HEK293 (cell line): ENCODE data around the gene MED13L.

ENCODE experiments used
- CTCF ChIA-PET: fragments of 350-600 bp; formaldehyde crosslinking; extraction: SDS; loops from one replicate; lab custom pipeline; 2021; ENCODE audit warnings: antibody characterized with exemption; lab: Yijun Ruan, JAX
- POLR2A ChIA-PET: fragments of 300-600 bp; formaldehyde crosslinking; extraction: SDS; loops from one replicate; lab custom pipeline; 2020; ENCODE audit warnings: antibody characterized with exemption, inconsistent platforms; lab: Yijun Ruan, JAX
- H3K27ac ChIP-seq: fragments of 200-500 bp; sonication (Bioruptor generic); 2 replicates; pipeline ENCODE4 v1.5.1; 2014; ENCODE audit warnings: low read depth, low read length, control low read depth, inconsistent platforms; ENCODE audit errors: extremely low read depth
- H3K36me3 ChIP-seq, 2 experiments: fragments of 200-500 bp in 1 of 2; sonication (Bioruptor generic) in 1 of 2; 1 replicate in 1 of 2; 2 replicates in 1 of 2; pipeline ENCODE4 v1.5.1; 2014 to 2017; ENCODE audit warnings: inconsistent platforms in 2 of 2, low read length in 2 of 2; ENCODE audit not compliant: control insufficient read depth in 2 of 2, insufficient read depth in 1 of 2
- H3K4me1 ChIP-seq: fragments of 200-500 bp; sonication (Bioruptor generic); 2 replicates; pipeline ENCODE4 v1.5.1; 2014; ENCODE audit warnings: mild to moderate bottlenecking, low read length, inconsistent platforms; ENCODE audit not compliant: control insufficient read depth, insufficient read depth
- H3K4me3 ChIP-seq: 2 replicates; pipeline ENCODE4 v1.5.1; 2011; ENCODE audit warnings: low read depth, mild to moderate bottlenecking, control low read depth, low read length, moderate library complexity
- H3K9me3 ChIP-seq: fragments of 200-500 bp; sonication (Bioruptor generic); 2 replicates; pipeline ENCODE4 v1.5.1; 2014; ENCODE audit warnings: low read depth, low read length, inconsistent platforms; ENCODE audit not compliant: control insufficient read depth, insufficient read depth
- BCL11B ChIP-seq: fragments of 450-650 bp; formaldehyde crosslinking; IDR thresholded peaks from 2 replicates; pipeline ENCODE4 v1.5.1; 2016; ENCODE audit warnings: low read depth, missing biosample characterization, missing genetic modification characterization
- BCL6B ChIP-seq: fragments of 450-650 bp; formaldehyde crosslinking; IDR thresholded peaks from 2 replicates; pipeline ENCODE4 v1.5.1; 2017; ENCODE audit warnings: missing biosample characterization, missing genetic modification characterization
- EGR2 ChIP-seq: fragments of 450-650 bp; formaldehyde crosslinking; IDR thresholded peaks from 2 replicates; pipeline ENCODE4 v1.5.1; 2016; ENCODE audit warnings: low read depth, missing biosample characterization, missing genetic modification characterization
- IKZF3 ChIP-seq: fragments of 450-650 bp; IDR thresholded peaks from 2 replicates; pipeline ENCODE4 v1.5.0; 2018; ENCODE audit warnings: missing biosample characterization, mild to moderate bottlenecking, missing genetic modification characterization, moderate library complexity
- KLF16 ChIP-seq: fragments of 450-650 bp; formaldehyde crosslinking; IDR thresholded peaks from 2 replicates; pipeline ENCODE4 v1.5.1; 2017; ENCODE audit warnings: missing biosample characterization, missing genetic modification characterization
- MEIS1 ChIP-seq: sonication (generic); formaldehyde crosslinking; IDR thresholded peaks from 2 replicates; pipeline ENCODE4 v1.8.1; 2022; ENCODE audit warnings: missing genetic modification reagents, mild to moderate bottlenecking, borderline replicate concordance
- PRDM1 ChIP-seq: fragments of 450-650 bp; formaldehyde crosslinking; IDR thresholded peaks from 2 replicates; pipeline ENCODE4; 2016; ENCODE audit warnings: missing biosample characterization, missing genetic modification characterization
- WT1 ChIP-seq: fragments of 450-650 bp; formaldehyde crosslinking; IDR thresholded peaks from 2 replicates; pipeline ENCODE4 v1.5.1; 2016; ENCODE audit warnings: missing biosample characterization, missing genetic modification characterization
- ZBTB21 ChIP-seq: fragments of 450-650 bp; formaldehyde crosslinking; IDR thresholded peaks from 2 replicates; pipeline ENCODE4 v1.5.1; 2017; ENCODE audit warnings: missing biosample characterization, missing genetic modification characterization
- ZBTB48 ChIP-seq: fragments of 450-650 bp; formaldehyde crosslinking; IDR thresholded peaks from 2 replicates; pipeline ENCODE4 v1.5.1; 2016; ENCODE audit warnings: missing biosample characterization, missing genetic modification characterization
- ZBTB49 ChIP-seq: fragments of 450-650 bp; formaldehyde crosslinking; IDR thresholded peaks from 2 replicates; pipeline ENCODE4 v1.5.1; 2016; ENCODE audit warnings: missing biosample characterization, missing genetic modification characterization, low read depth
- ZBTB7A ChIP-seq: fragments of 450-650 bp; formaldehyde crosslinking; IDR thresholded peaks from 2 replicates; pipeline ENCODE4 v1.5.1; 2016; ENCODE audit warnings: low read depth, missing biosample characterization, missing genetic modification characterization
- ZIC2 ChIP-seq: fragments of 450-650 bp; formaldehyde crosslinking; IDR thresholded peaks from 2 replicates; pipeline ENCODE4 v1.5.1; 2016; ENCODE audit warnings: missing biosample characterization, missing genetic modification characterization
- ZNF175 ChIP-seq: fragments of 450-650 bp; formaldehyde crosslinking; IDR thresholded peaks from 2 replicates; pipeline ENCODE4 v1.5.1; 2016; ENCODE audit warnings: missing biosample characterization, missing genetic modification characterization
- ZNF211 ChIP-seq: fragments of 450-650 bp; formaldehyde crosslinking; IDR thresholded peaks from 2 replicates; pipeline ENCODE4 v1.5.1; 2016; ENCODE audit warnings: low read depth, missing biosample characterization, missing genetic modification characterization
- ZNF350 ChIP-seq: fragments of 450-650 bp; formaldehyde crosslinking; IDR thresholded peaks from 2 replicates; pipeline ENCODE4 v1.5.0; 2017; ENCODE audit warnings: missing biosample characterization, mild to moderate bottlenecking, missing genetic modification characterization
- ZNF501 ChIP-seq: fragments of 450-650 bp; formaldehyde crosslinking; IDR thresholded peaks from 2 replicates; pipeline ENCODE4 v1.5.1; 2016; ENCODE audit warnings: missing biosample characterization, missing genetic modification characterization
- ZNF521 ChIP-seq: fragments of 450-650 bp; formaldehyde crosslinking; IDR thresholded peaks from 2 replicates; pipeline ENCODE4 v1.5.1; 2017; ENCODE audit warnings: missing biosample characterization, mild to moderate bottlenecking, missing genetic modification characterization
- ZNF548 ChIP-seq: fragments of 450-650 bp; formaldehyde crosslinking; IDR thresholded peaks from 2 replicates; pipeline ENCODE4 v1.5.1; 2016; ENCODE audit warnings: missing biosample characterization, missing genetic modification characterization
- ZNF558 ChIP-seq: fragments of 450-650 bp; formaldehyde crosslinking; IDR thresholded peaks from 2 replicates; pipeline ENCODE4 v1.5.1; 2016; ENCODE audit warnings: missing biosample characterization, missing genetic modification characterization
- ZNF768 ChIP-seq: fragments of 450-650 bp; formaldehyde crosslinking; IDR thresholded peaks from 2 replicates; pipeline ENCODE4 v1.5.1; 2018; ENCODE audit warnings: missing biosample characterization, mild to moderate bottlenecking, missing genetic modification characterization
- TF ChIP-seq, protein P1 (sequence below): fragments of 450-650 bp; formaldehyde crosslinking; IDR thresholded peaks from 2 replicates; pipeline ENCODE4 v1.5.1; 2017; ENCODE audit warnings: missing biosample characterization, mild to moderate bottlenecking, missing genetic modification characterization, moderate library complexity
- TF ChIP-seq, protein P2 (sequence below): fragments of 450-650 bp; formaldehyde crosslinking; IDR thresholded peaks from 2 replicates; pipeline ENCODE4 v1.5.1; 2016; ENCODE audit warnings: missing biosample characterization, missing genetic modification characterization
- TF ChIP-seq, protein P3 (sequence below): fragments of 450-650 bp; formaldehyde crosslinking; IDR thresholded peaks from 2 replicates; pipeline ENCODE4 v1.5.1; 2016; ENCODE audit warnings: missing biosample characterization, missing genetic modification characterization

MED13L gene

GRCh38 chr12:116164250-116165035, 113.0 kb downstream of the MED13L start (continued):
- TF ChIP-seq ZNF548 (no peak), IKZF3 (0 out of 2 replicates have a peak, but pooled peaks have one; percentile 12), ZNF558 (no peak), ZNF211 (no peak), BCL6B (no peak), ZBTB21 (tag by site-specific recombination) (peak; percentile 82)
- TF ChIP-seq, all 188 proteins: peak for 11

GRCh38 chr12:116162071-116162470, 115.4 kb downstream of the MED13L start:
- no peaks in the 10 kb centered on the region for H3K36me3 ChIP-seq
- peak overlapping the region; percentile 18; the same call in 1 of the 2 replicates for H3K27ac ChIP-seq
- TF ChIP-seq EGR2 (no peak), ZNF211 (no peak), ZBTB48 (tag by site-specific recombination) (no peak), KLF16 (no peak), MEIS1 (CRISPR knock-in tag) (no peak), ZNF768 (tag by site-specific recombination) (no peak), BCL11B (no peak), ZNF501 (tag by site-specific recombination) (no peak), ZIC2 (tag by site-specific recombination) (no peak), WT1 (tag by site-specific recombination) (no peak), PRDM1 (tag by site-specific recombination) (no peak), ZBTB49 (tag by site-specific recombination) (no peak), ZBTB7A (tag by site-specific recombination) (no peak), ZNF175 (no peak), ZNF350 (no peak), ZNF521 (tag by site-specific recombination) (no peak)
- TF ChIP-seq, protein P1, sequence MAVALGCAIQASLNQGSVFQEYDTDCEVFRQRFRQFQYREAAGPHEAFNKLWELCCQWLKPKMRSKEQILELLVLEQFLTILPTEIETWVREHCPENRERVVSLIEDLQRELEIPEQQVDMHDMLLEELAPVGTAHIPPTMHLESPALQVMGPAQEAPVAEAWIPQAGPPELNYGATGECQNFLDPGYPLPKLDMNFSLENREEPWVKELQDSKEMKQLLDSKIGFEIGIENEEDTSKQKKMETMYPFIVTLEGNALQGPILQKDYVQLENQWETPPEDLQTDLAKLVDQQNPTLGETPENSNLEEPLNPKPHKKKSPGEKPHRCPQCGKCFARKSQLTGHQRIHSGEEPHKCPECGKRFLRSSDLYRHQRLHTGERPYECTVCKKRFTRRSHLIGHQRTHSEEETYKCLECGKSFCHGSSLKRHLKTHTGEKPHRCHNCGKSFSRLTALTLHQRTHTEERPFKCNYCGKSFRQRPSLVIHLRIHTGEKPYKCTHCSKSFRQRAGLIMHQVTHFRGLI (tag by site-specific recombination), result no peak
- TF ChIP-seq, protein P2, sequence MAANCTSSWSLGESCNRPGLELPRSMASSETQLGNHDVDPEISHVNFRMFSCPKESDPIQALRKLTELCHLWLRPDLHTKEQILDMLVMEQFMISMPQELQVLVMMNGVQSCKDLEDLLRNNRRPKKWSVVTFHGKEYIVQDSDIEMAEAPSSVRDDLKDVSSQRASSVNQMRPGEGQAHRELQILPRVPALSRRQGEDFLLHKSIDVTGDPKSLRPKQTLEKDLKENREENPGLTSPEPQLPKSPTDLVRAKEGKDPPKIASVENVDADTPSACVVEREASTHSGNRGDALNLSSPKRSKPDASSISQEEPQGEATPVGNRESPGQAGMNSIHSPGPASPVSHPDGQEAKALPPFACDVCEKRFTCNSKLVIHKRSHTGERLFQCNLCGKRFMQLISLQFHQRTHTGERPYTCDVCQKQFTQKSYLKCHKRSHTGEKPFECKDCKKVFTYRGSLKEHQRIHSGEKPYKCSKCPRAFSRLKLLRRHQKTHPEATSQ (tag by site-specific recombination), result no peak
- TF ChIP-seq, protein P3, sequence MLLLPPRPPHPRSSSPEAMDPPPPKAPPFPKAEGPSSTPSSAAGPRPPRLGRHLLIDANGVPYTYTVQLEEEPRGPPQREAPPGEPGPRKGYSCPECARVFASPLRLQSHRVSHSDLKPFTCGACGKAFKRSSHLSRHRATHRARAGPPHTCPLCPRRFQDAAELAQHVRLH (tag by site-specific recombination), result no peak
- H3K9me3 ChIP-seq, result no peaks in the 10 kb centered on the region
- H3K4me1 ChIP-seq, result peaks cover 41% of the 10 kb centered on the region
- H3K4me3 ChIP-seq, result no peak overlapping the region
- POLR2A ChIA-PET, result no interaction called here
- CTCF ChIA-PET, result no interaction called here
